Fibroblast of skin of left biceps (primary cell): ENCODE results near the gene ZNF230.
A peak's percentile ranks its signal among the peaks of the same experiment; 100 is the strongest.

Experiments
- DNase-seq, 2 experiments: peaks; one replicate each; pipeline ENCODE4 v3.0.0-alpha.2; 2013; ENCODE audit warnings: low read depth in 2 of 2

The ZNF230 gene

GRCh38 chr19:44042147-44042546 lies 39.4 kb downstream of the ZNF230 start:
- no peak for DNase-seq

GRCh38 chr19:44050740-44051649 lies 48.2 kb downstream of the ZNF230 start:
- no peak for DNase-seq

- DNase-seq: peak; percentile 81 to 87
These were observed 49.1 kb downstream of the ZNF230 start, which contains the start of gene ZNF223 for GRCh38 chr19:44051650-44052402. TSS of gene ZNF223 (plus strand) at chr19:44052036. CDS start at chr19:44055177, 3,141 bp downstream.

GRCh38 chr19:44055870-44056269 lies 53.1 kb downstream of the ZNF230 start:
- DNase-seq: no peak

GRCh38 chr19:44059229-44059628 lies 56.5 kb downstream of the ZNF230 start:
- no peak for DNase-seq

- no peak for DNase-seq
These were observed 58.3 kb downstream of the ZNF230 start for GRCh38 chr19:44061038-44061437.
